HepG2 (cell line): ENCODE measurements around the gene B4GALT5. TPM values are rescaled to one million over a fixed set of nuclear protein-coding genes. Genes with fewer than 3 reads are reported as not detected.

Source experiments
- AGO2 ChIP-seq: fragments of 200-400 bp; formaldehyde crosslinking; optimal IDR thresholded peaks from 2 replicates; pipeline ENCODE3; 2017; ENCODE audit warnings: mild to moderate bottlenecking, low read depth, low read length, moderate library complexity
- CCAR2 ChIP-seq: fragments of 200-400 bp; formaldehyde crosslinking; optimal IDR thresholded peaks from 2 replicates; pipeline ENCODE3; 2018; ENCODE audit warnings: low read depth, mild to moderate bottlenecking, low read length, moderate library complexity
- FOXA1 ChIP-seq, 2 experiments: fragments of 450-650 bp in 1 of 2; sonication (generic) in 1 of 2; formaldehyde crosslinking in 1 of 2; IDR thresholded peaks; 2 replicates each; pipeline versions ENCODE4 v1.4.0 to v1.6.1; 2016 to 2020; ENCODE audit warnings: missing genetic modification reagents in 1 of 2
- HHEX ChIP-seq: IDR thresholded peaks from 2 replicates; pipeline ENCODE4 v1.6.1; 2016; ENCODE audit warnings: control low read depth
- KLF16 ChIP-seq, 2 experiments: sonication (generic) in 1 of 2; formaldehyde crosslinking in 1 of 2; IDR thresholded peaks; 2 replicates each; pipeline versions ENCODE4 v1.6.1 to v1.8.0; 2016 to 2023; ENCODE audit warnings: missing genetic modification reagents in 2 of 2, missing compliant biosample characterization in 1 of 2
- NR2F6 ChIP-seq, 2 experiments: IDR thresholded peaks; 2 replicates each; pipeline ENCODE4 v1.6.1; 2016; ENCODE audit warnings: antibody characterized with exemption in 1 of 2, mild to moderate bottlenecking in 1 of 2
- PRDM15 ChIP-seq: sonication (generic); formaldehyde crosslinking; IDR thresholded peaks from 2 replicates; pipeline ENCODE4 v1.4.0; 2020; ENCODE audit warnings: missing genetic modification reagents
- RFX1 ChIP-seq: fragments of 450-650 bp; IDR thresholded peaks from 2 replicates; pipeline ENCODE4 v1.6.1; 2017
- SMARCE1 ChIP-seq: fragments of 450-650 bp; IDR thresholded peaks from 2 replicates; pipeline ENCODE4 v1.6.1; 2017; ENCODE audit warnings: borderline replicate concordance
- TOPORS ChIP-seq: sonication (generic); formaldehyde crosslinking; IDR thresholded peaks from 2 replicates; pipeline ENCODE4 v1.8.0; 2023; ENCODE audit warnings: mild to moderate bottlenecking, missing genetic modification reagents
- ZBTB7A ChIP-seq: sonication (generic); formaldehyde crosslinking; IDR thresholded peaks from 2 replicates; pipeline ENCODE4 v1.8.0; 2022; ENCODE audit warnings: mild to moderate bottlenecking, missing genetic modification reagents
- ZFP90 ChIP-seq: sonication (generic); formaldehyde crosslinking; IDR thresholded peaks from 2 replicates; pipeline ENCODE4 v1.8.0; 2022; ENCODE audit warnings: missing genetic modification reagents, mild to moderate bottlenecking, inconsistent platforms, borderline replicate concordance
- ZNF546 ChIP-seq: sonication (generic); formaldehyde crosslinking; conservative IDR thresholded peaks from 2 replicates; pipeline ENCODE4 v1.8.1; 2023; ENCODE audit warnings: mild to moderate bottlenecking, missing genetic modification reagents
- ZNF792 ChIP-seq: IDR thresholded peaks from 2 replicates; pipeline ENCODE4 v1.6.1; 2016
- polyA plus RNA-seq, 8 experiments: library from polyadenylated mRNA; depleted of rRNA in 3 of 8; stranded (reverse) in 7 of 8; unstranded in 1 of 8; fragments of >200 nt; fragmentation: Illumina TruSeq in 4 of 8; extraction: Trizol in 4 of 8; gene quantifications; 2 replicates each; pipeline versions ENCODE4 v1.2.1 to v1.2.3, GENCODE V29; 2011 to 2016; ENCODE audit warnings: low read depth in 4 of 8, missing spikeins in 1 of 8, mixed read lengths in 1 of 8; ENCODE audit not compliant: insufficient read depth in 1 of 8
- total RNA-seq, 5 experiments: library from RNA; depleted of rRNA; stranded (reverse); fragments of >200 nt; fragmentation: Illumina TruSeq; extraction: Trizol; gene quantifications; 2 replicates each; pipeline ENCODE4 v1.2.3, GENCODE V29; 2016; ENCODE audit warnings: low read depth in 1 of 5
- TF ChIP-seq, protein P1 (sequence below): sonication (generic); formaldehyde crosslinking; IDR thresholded peaks from 2 replicates; pipeline ENCODE4 v1.5.1; 2020; ENCODE audit warnings: mild to moderate bottlenecking, missing genetic modification reagents
- TF ChIP-seq, protein P2 (sequence below): sonication (generic); formaldehyde crosslinking; conservative IDR thresholded peaks from 2 replicates; pipeline ENCODE4 v1.8.0; 2022; ENCODE audit warnings: mild to moderate bottlenecking, moderate library complexity, missing genetic modification reagents
- TF ChIP-seq, protein P3 (sequence below): IDR thresholded peaks from 2 replicates; pipeline ENCODE4 v1.6.1; 2018; ENCODE audit warnings: missing genetic modification reagents

Gene B4GALT5
- total and polyA plus RNA-seq, 2 of the 13 experiments (the other 11 are each of a cell fraction or from before 2014, with no cell fraction given): 27.3 to 30.9 TPM

GRCh38 chr20:49712996-49713752 is 504 bp downstream of the B4GALT5 start (continued):
- TF ChIP-seq PRDM15: peak; percentile 68
- peak; percentile 17; the same call in 1 of the 2 replicates for TF ChIP-seq ZNF792
- TF ChIP-seq ZFP90 (CRISPR knock-in tag): 0 out of 2 replicates have a peak, but pooled peaks have one; percentile 27
- no peak for TF ChIP-seq ZBTB7A (CRISPR knock-in tag)
- TF ChIP-seq NR2F6 (IDR thresholded peaks at IDR 0.05): no peak
- no peak for TF ChIP-seq NR2F6 (CRISPR knock-in tag; IDR thresholded peaks at IDR 0.05)
- TF ChIP-seq, protein P1, sequence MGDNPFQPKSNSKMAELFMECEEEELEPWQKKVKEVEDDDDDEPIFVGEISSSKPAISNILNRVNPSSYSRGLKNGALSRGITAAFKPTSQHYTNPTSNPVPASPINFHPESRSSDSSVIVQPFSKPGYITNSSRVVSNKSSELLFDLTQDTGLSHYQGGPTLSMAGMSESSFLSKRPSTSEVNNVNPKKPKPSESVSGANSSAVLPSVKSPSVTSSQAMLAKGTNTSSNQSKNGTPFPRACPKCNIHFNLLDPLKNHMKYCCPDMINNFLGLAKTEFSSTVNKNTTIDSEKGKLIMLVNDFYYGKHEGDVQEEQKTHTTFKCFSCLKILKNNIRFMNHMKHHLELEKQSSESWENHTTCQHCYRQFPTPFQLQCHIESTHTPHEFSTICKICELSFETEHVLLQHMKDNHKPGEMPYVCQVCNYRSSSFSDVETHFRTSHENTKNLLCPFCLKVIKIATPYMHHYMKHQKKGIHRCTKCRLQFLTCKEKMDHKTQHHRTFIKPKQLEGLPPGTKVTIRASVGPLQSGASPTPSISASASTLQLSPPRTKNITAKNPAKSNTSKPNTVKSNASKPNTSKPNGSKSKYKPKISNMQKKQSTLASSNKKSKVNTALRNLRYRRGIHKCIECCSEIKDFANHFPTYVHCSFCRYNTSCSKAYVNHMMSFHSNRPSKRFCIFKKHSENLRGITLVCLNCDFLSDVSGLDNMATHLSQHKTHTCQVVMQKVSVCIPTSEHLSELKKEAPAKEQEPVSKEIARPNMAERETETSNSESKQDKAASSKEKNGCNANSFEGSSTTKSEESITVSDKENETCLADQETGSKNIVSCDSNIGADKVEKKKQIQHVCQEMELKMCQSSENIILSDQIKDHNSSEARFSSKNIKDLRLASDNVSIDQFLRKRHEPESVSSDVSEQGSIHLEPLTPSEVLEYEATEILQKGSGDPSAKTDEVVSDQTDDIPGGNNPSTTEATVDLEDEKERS: peak; percentile 74
- no peak for TF ChIP-seq FOXA1 (IDR thresholded peaks at IDR 0.05)
- no peak for TF ChIP-seq FOXA1 (CRISPR knock-in tag; IDR thresholded peaks at IDR 0.05)
- peak; percentile 93 for TF ChIP-seq TOPORS (CRISPR knock-in tag)
- peak; percentile 79 for TF ChIP-seq AGO2
- TF ChIP-seq, protein P2, sequence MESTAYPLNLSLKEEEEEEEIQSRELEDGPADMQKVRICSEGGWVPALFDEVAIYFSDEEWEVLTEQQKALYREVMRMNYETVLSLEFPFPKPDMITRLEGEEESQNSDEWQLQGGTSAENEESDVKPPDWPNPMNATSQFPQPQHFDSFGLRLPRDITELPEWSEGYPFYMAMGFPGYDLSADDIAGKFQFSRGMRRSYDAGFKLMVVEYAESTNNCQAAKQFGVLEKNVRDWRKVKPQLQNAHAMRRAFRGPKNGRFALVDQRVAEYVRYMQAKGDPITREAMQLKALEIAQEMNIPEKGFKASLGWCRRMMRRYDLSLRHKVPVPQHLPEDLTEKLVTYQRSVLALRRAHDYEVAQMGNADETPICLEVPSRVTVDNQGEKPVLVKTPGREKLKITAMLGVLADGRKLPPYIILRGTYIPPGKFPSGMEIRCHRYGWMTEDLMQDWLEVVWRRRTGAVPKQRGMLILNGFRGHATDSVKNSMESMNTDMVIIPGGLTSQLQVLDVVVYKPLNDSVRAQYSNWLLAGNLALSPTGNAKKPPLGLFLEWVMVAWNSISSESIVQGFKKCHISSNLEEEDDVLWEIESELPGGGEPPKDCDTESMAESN (CRISPR knock-in tag): no peak
- TF ChIP-seq, protein P3, sequence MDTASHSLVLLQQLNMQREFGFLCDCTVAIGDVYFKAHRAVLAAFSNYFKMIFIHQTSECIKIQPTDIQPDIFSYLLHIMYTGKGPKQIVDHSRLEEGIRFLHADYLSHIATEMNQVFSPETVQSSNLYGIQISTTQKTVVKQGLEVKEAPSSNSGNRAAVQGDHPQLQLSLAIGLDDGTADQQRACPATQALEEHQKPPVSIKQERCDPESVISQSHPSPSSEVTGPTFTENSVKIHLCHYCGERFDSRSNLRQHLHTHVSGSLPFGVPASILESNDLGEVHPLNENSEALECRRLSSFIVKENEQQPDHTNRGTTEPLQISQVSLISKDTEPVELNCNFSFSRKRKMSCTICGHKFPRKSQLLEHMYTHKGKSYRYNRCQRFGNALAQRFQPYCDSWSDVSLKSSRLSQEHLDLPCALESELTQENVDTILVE (CRISPR knock-in tag): no peak
- no peak for TF ChIP-seq RFX1
- TF ChIP-seq HHEX (CRISPR knock-in tag): no peak
- peak in 1 of 2 experiments; percentile 33; a peak in 1 of 4 replicates for TF ChIP-seq KLF16 (CRISPR knock-in tag; IDR thresholded peaks at IDR 0.05)
- TF ChIP-seq SMARCE1: no peak
- TF ChIP-seq CCAR2: no peak
- TF ChIP-seq ZNF546 (CRISPR knock-in tag): no peak
